DOHH2 (cell line): ENCODE results near the gene DCPS.
"Not testable (repeated sequence)": the region's sequence is repeated elsewhere in the genome, so short reads cannot be mapped to it uniquely, and the experiment has no call there.

Experiments used
- H3F3A ChIP-seq: fragments of 200-600 bp; sonication (generic), shearing (Covaris generic); 2 replicates; pipeline ENCODE4 v1.6.0; 2016; ENCODE audit warnings: antibody characterized with exemption, mild to moderate bottlenecking; ENCODE audit not compliant: control insufficient read depth, insufficient read depth
- H3K27ac ChIP-seq: fragments of 200-600 bp; sonication (generic); 2 replicates; pipeline ENCODE4 v1.5.1; 2014; ENCODE audit warnings: low read depth, mild to moderate bottlenecking, low read length, moderate library complexity
- H3K27me3 ChIP-seq: fragments of 200-600 bp; sonication (generic); 2 replicates; pipeline ENCODE4 v1.6.1; 2014; ENCODE audit warnings: mild to moderate bottlenecking, low read length, mixed read lengths; ENCODE audit not compliant: control insufficient read depth
- H3K36me3 ChIP-seq: fragments of 200-600 bp; sonication (generic); 2 replicates; pipeline ENCODE4 v1.6.1; 2014; ENCODE audit warnings: mild to moderate bottlenecking, low read length, moderate library complexity, mixed read lengths; ENCODE audit not compliant: control insufficient read depth
- H3K4me1 ChIP-seq: fragments of 200-600 bp; sonication (generic); 2 replicates; pipeline ENCODE4 v1.6.1; 2014; ENCODE audit warnings: mild to moderate bottlenecking, low read length, mixed read lengths; ENCODE audit not compliant: control insufficient read depth
- H3K4me2 ChIP-seq: fragments of 200-600 bp; sonication (generic); 2 replicates; pipeline ENCODE4 v1.6.0; 2014; ENCODE audit warnings: mild to moderate bottlenecking, low read length, moderate library complexity
- H3K4me3 ChIP-seq: fragments of 200-600 bp; sonication (generic); 2 replicates; pipeline ENCODE4 v1.5.1; 2014; ENCODE audit warnings: mild to moderate bottlenecking, low read length, mixed read lengths
- H3K79me2 ChIP-seq: fragments of 200-600 bp; sonication (generic); 2 replicates; pipeline ENCODE4 v1.6.1; 2014; ENCODE audit warnings: mild to moderate bottlenecking, low read length, mixed read lengths; ENCODE audit not compliant: control insufficient read depth
- H3K9me2 ChIP-seq: fragments of 200-600 bp; sonication (generic); replicated peaks from 2 replicates; pipeline ENCODE4 v1.6.1; 2014; ENCODE audit warnings: mild to moderate bottlenecking, low read length, mixed read lengths; ENCODE audit not compliant: control insufficient read depth
- H3K9me3 ChIP-seq: fragments of 200-600 bp; sonication (generic); 2 replicates; pipeline ENCODE4 v1.6.1; 2014; ENCODE audit warnings: antibody characterized with exemption, low read length, mixed read lengths; ENCODE audit not compliant: control insufficient read depth, insufficient read depth
- H4K20me1 ChIP-seq: fragments of 200-600 bp; sonication (generic); 2 replicates; pipeline ENCODE4 v1.6.0; 2014; ENCODE audit warnings: low read depth, mild to moderate bottlenecking, antibody characterized with exemption, low read length, moderate library complexity; ENCODE audit not compliant: control insufficient read depth, insufficient read depth
- EZH2phosphoT487 ChIP-seq: fragments of 200-600 bp; sonication (generic); IDR thresholded peaks from 2 replicates; pipeline ENCODE4 v1.6.1; 2017; ENCODE audit warnings: borderline replicate concordance, mild to moderate bottlenecking, antibody characterized with exemption, low read length, moderate library complexity, mixed read lengths
- TF ChIP-seq, protein P1 (sequence below): fragments of 200-600 bp; sonication (generic); IDR thresholded peaks from one replicate; pipeline ENCODE4 v1.5.1; 2014; ENCODE audit warnings: antibody characterized with exemption, mild to moderate bottlenecking, low read depth, low read length; ENCODE audit not compliant: poor library complexity, severe bottlenecking

Gene DCPS

GRCh38 chr11:126363706-126364248 lies 59.9 kb downstream of the DCPS start:
- H3K4me2 ChIP-seq: no peak overlapping the region
- no peak overlapping the region for H3K27ac ChIP-seq
- no peaks in the 10 kb centered on the region for H4K20me1 ChIP-seq
- H3F3A ChIP-seq: no peaks in the 10 kb centered on the region
- no peak overlapping the region for H3K4me3 ChIP-seq
- no peaks in the 10 kb centered on the region for H3K9me2 ChIP-seq
- 0 out of 2 replicates have a peak, but pooled peaks cover 5% of the 10 kb centered on the region for H3K4me1 ChIP-seq
- H3K27me3 ChIP-seq: no peaks in the 10 kb centered on the region
- no peak for TF ChIP-seq EZH2phosphoT487
- TF ChIP-seq, protein P1, sequence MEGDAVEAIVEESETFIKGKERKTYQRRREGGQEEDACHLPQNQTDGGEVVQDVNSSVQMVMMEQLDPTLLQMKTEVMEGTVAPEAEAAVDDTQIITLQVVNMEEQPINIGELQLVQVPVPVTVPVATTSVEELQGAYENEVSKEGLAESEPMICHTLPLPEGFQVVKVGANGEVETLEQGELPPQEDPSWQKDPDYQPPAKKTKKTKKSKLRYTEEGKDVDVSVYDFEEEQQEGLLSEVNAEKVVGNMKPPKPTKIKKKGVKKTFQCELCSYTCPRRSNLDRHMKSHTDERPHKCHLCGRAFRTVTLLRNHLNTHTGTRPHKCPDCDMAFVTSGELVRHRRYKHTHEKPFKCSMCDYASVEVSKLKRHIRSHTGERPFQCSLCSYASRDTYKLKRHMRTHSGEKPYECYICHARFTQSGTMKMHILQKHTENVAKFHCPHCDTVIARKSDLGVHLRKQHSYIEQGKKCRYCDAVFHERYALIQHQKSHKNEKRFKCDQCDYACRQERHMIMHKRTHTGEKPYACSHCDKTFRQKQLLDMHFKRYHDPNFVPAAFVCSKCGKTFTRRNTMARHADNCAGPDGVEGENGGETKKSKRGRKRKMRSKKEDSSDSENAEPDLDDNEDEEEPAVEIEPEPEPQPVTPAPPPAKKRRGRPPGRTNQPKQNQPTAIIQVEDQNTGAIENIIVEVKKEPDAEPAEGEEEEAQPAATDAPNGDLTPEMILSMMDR: no peak
- no peaks in the 10 kb centered on the region for H3K9me3 ChIP-seq
- H3K79me2 ChIP-seq: no peaks in the 10 kb centered on the region
- H3K36me3 ChIP-seq: no peaks in the 10 kb centered on the region

GRCh38 chr11:126364735-126365134 lies 60.9 kb downstream of the DCPS start:
- H3F3A ChIP-seq, H3K9me3 ChIP-seq, H3K4me3 ChIP-seq, H3K27me3 ChIP-seq, H3K27ac ChIP-seq, H3K36me3 ChIP-seq, H3K79me2 ChIP-seq, H3K4me2 ChIP-seq, H3K4me1 ChIP-seq, H4K20me1 ChIP-seq, H3K9me2 ChIP-seq: not testable (repeated sequence)

DNA sequence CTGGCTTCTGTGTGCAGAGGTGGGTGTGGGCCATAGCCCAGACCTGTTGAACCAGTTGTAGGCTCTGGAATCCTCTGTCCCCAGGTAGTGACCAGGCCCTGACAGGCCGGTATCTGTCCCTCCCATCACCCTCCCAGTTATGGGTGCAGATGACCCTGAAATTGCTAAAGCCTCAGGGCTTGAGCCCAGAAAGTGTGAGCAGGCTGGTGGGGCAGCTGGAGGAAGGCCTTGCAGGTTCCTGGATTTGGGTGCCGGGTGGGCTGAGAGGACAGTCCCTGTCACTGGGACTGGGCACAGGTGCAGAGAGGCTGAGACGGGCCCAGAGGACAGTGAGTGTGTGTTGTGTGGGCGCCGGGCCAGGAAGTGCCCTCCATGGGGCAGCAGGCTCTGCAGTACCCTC lies 61.6 kb downstream of the DCPS start:
- not testable (repeated sequence) for H3K4me3 ChIP-seq, H3F3A ChIP-seq, H4K20me1 ChIP-seq, H3K4me2 ChIP-seq, H3K9me3 ChIP-seq, H3K36me3 ChIP-seq, H3K27ac ChIP-seq, H3K79me2 ChIP-seq, H3K27me3 ChIP-seq, H3K9me2 ChIP-seq
- peaks cover 13% of the 10 kb centered on the region for H3K4me1 ChIP-seq

DNA sequence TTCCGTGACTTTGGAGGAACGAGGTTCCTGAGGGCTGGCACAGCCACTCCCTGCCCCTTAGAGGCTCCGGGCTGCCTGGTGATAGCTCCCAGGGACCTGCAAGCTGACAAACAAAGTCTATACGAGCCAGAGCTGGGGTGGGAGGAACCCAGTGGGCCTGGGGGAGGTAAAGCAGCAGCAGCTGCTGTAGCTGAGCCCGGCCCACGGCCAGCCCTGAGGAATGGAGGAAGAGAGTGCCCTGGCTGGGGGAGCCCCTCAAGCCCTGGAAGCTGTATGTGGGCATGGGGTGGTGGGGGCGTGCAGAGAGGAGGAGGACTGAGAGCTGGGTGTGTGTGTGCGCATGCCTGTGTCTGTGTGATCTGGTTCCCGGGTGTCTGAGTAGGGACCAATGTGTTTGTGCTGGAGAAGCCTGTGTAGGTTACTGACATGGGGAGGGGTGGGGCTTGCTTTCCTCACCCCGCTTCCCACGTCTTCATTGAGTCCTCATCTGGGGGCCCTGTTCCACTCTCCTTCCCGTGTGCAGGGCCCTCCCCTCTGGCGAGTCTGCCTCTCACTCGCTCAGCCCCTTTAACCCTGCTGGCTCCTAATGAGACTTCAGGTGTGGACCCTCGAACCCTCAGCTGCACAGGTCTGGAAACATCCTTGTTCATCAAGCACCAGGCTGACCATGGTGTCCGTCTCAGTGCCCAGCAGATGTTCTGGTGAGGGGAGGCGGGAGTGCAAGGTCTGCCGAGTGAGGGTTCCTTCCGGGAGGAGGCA lies 62.4 kb downstream of the DCPS start:
- H3F3A ChIP-seq: no peaks in the 10 kb centered on the region
- no peaks in the 10 kb centered on the region for H3K9me3 ChIP-seq
- H3K36me3 ChIP-seq: no peaks in the 10 kb centered on the region
- no peaks in the 10 kb centered on the region for H4K20me1 ChIP-seq
- H3K4me3 ChIP-seq: no peak overlapping the region
- no peaks in the 10 kb centered on the region for H3K79me2 ChIP-seq
- no peak overlapping the region for H3K27ac ChIP-seq
- peaks cover 13% of the 10 kb centered on the region for H3K4me1 ChIP-seq
- no peaks in the 10 kb centered on the region for H3K9me2 ChIP-seq
- TF ChIP-seq, protein P1: no peak
- no peak for TF ChIP-seq EZH2phosphoT487
- no peak overlapping the region for H3K4me2 ChIP-seq
- no peaks in the 10 kb centered on the region for H3K27me3 ChIP-seq
